Peyer's patch (tissue), 4 donors: ENCODE measurements around the gene CCT2. TPM values are rescaled to one million over a fixed set of nuclear protein-coding genes. Genes with fewer than 3 reads are reported as not detected.

ENCODE experiments used
- DNase-seq, 3 donors: peaks; one replicate each; pipeline ENCODE4 v3.0.0-alpha.2; 2017 to 2019
- H3K27ac ChIP-seq, 4 donors: fragments of 200-600 bp; sonication (generic); one replicate each; pipeline ENCODE4 v1.5.1; 2016 to 2019
- H3K27me3 ChIP-seq, 2 donors: fragments of 200-600 bp; sonication (generic); one replicate each; pipeline ENCODE4 v1.5.1; 2019
- H3K36me3 ChIP-seq, 3 donors: fragments of 200-600 bp; sonication (generic); one replicate each; pipeline ENCODE4 v1.5.1; 2016 to 2019
- H3K4me1 ChIP-seq, 4 donors: fragments of 200-600 bp; sonication (generic); one replicate each; pipeline ENCODE4 v1.5.1; 2016 to 2019
- H3K4me3 ChIP-seq, 4 donors: fragments of 200-600 bp; sonication (generic); 1 replicate in 3 of 4; 2 replicates in 1 of 4; pipeline ENCODE4 v1.5.1; 2016 to 2019; ENCODE audit warnings: mild to moderate bottlenecking in 1 of 4
- H3K9me3 ChIP-seq, 4 donors: fragments of 200-600 bp; sonication (generic); one replicate each; pipeline ENCODE4 v1.5.1; 2016 to 2019; ENCODE audit warnings: mild to moderate bottlenecking in 1 of 4
- CTCF ChIP-seq, 6 experiments: fragments of 450-650 bp in 4 of 6; fragments of 200-600 bp in 2 of 6; sonication (generic) in 1 of 6; IDR thresholded peaks; one replicate each; pipeline ENCODE4 v1.5.1; 2017 to 2019; ENCODE audit warnings: antibody characterized with exemption in 6 of 6, mild to moderate bottlenecking in 3 of 6, moderate library complexity in 1 of 6
- POLR2A ChIP-seq, 2 donors: fragments of 450-650 bp; IDR thresholded peaks; one replicate each; pipeline ENCODE4 v1.5.1; 2017; ENCODE audit warnings: antibody characterized with exemption in 2 of 2, mild to moderate bottlenecking in 2 of 2, moderate library complexity in 2 of 2
- total RNA-seq, 4 donors: library from RNA; depleted of rRNA; stranded (reverse); fragments of >200 nt; gene quantifications; one replicate each; pipeline ENCODE4 v1.1.0, GENCODE V29; 2016

CCT2 gene
- total RNA-seq, 4 donors from 2014 or later, result 37.7 to 82.5 (median 59.4) TPM

- H3K4me1 ChIP-seq, result no peaks in the 10 kb centered on the region
- H3K36me3 ChIP-seq, result no peaks in the 10 kb centered on the region
- no peak overlapping the region for H3K27ac ChIP-seq
- H3K4me3 ChIP-seq, result no peak overlapping the region
- TF ChIP-seq POLR2A (IDR thresholded peaks at IDR 0.05) (no peak), CTCF (IDR thresholded peaks at IDR 0.05) (no peak)
- no peaks in the 10 kb centered on the region for H3K9me3 ChIP-seq
- no peaks in the 10 kb centered on the region for H3K27me3 ChIP-seq
- no peak for DNase-seq
Measured at GRCh38 chr12:69548687-69549086, 36.6 kb upstream of the CCT2 start.

- no peak for TF ChIP-seq POLR2A (IDR thresholded peaks at IDR 0.05)
- no peak for TF ChIP-seq CTCF (IDR thresholded peaks at IDR 0.05)
- H3K4me3 ChIP-seq, result no peak overlapping the region
Measured at GRCh38 chr12:69550569-69551350, 34.5 kb upstream of the CCT2 start.

GRCh38 chr12:69553628-69554248 is 31.5 kb upstream of the CCT2 start:
- no peaks in the 10 kb centered on the region for H3K4me1 ChIP-seq
- H3K27me3 ChIP-seq, result no peaks in the 10 kb centered on the region
- DNase-seq, result no peak
- no peak overlapping the region for H3K4me3 ChIP-seq
- H3K36me3 ChIP-seq, result no peaks in the 10 kb centered on the region
- TF ChIP-seq POLR2A (IDR thresholded peaks at IDR 0.05), result no peak
- TF ChIP-seq CTCF (IDR thresholded peaks at IDR 0.05), result no peak
- no peak overlapping the region for H3K27ac ChIP-seq
- no peaks in the 10 kb centered on the region for H3K9me3 ChIP-seq

More at GRCh38 chr12:69550569-69551350, 34.5 kb upstream of the CCT2 start:
- Histone ChIP-seq H3K4me1 (no peaks in the 10 kb centered on the region), H3K27me3 (no peaks in the 10 kb centered on the region), H3K9me3 (no peaks in the 10 kb centered on the region), H3K27ac (no peak overlapping the region), H3K36me3 (no peaks in the 10 kb centered on the region)
- no peak for DNase-seq

- H3K36me3 ChIP-seq, result no peaks in the 10 kb centered on the region
- no peak for DNase-seq
- no peaks in the 10 kb centered on the region for H3K4me1 ChIP-seq
- H3K4me3 ChIP-seq, result no peak overlapping the region
- H3K27me3 ChIP-seq, result no peaks in the 10 kb centered on the region
- H3K9me3 ChIP-seq, result no peaks in the 10 kb centered on the region
- TF ChIP-seq POLR2A (IDR thresholded peaks at IDR 0.05) (no peak), CTCF (IDR thresholded peaks at IDR 0.05) (no peak)
- no peak overlapping the region for H3K27ac ChIP-seq
Measured at GRCh38 chr12:69555461-69555860, 29.8 kb upstream of the CCT2 start.

- Histone ChIP-seq H3K9me3 (no peaks in the 10 kb centered on the region), H3K4me1 (no peaks in the 10 kb centered on the region), H3K27ac (no peak overlapping the region), H3K4me3 (no peak overlapping the region), H3K36me3 (no peaks in the 10 kb centered on the region), H3K27me3 (no peaks in the 10 kb centered on the region)
- TF ChIP-seq POLR2A (IDR thresholded peaks at IDR 0.05) (no peak), CTCF (IDR thresholded peaks at IDR 0.05) (no peak)
- DNase-seq, result no peak
Measured at GRCh38 chr12:69556383-69556782, 28.9 kb upstream of the CCT2 start.
